ENCODE measurements around the gene C5.

DNA sequence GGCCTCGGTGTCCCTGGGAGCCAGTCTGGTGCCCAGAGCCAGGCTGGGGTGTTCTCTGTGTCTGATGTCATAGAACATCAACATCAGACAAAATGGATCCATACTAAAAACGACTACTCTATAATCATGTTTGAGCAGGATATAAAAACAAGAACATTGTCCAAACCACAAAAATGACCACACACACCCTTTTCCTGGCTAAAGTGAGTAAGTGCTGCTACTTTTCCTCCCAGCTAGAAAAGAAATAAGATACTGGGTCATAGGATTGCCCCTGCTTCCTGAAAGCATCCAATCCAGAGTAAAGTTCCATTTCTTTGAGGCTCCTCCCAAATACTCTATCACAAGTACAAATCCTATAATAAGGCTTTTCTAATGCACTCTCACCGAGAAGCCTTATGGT, 103.8 kb downstream of the C5 start:
- TF ChIP-seq, protein P1, sequence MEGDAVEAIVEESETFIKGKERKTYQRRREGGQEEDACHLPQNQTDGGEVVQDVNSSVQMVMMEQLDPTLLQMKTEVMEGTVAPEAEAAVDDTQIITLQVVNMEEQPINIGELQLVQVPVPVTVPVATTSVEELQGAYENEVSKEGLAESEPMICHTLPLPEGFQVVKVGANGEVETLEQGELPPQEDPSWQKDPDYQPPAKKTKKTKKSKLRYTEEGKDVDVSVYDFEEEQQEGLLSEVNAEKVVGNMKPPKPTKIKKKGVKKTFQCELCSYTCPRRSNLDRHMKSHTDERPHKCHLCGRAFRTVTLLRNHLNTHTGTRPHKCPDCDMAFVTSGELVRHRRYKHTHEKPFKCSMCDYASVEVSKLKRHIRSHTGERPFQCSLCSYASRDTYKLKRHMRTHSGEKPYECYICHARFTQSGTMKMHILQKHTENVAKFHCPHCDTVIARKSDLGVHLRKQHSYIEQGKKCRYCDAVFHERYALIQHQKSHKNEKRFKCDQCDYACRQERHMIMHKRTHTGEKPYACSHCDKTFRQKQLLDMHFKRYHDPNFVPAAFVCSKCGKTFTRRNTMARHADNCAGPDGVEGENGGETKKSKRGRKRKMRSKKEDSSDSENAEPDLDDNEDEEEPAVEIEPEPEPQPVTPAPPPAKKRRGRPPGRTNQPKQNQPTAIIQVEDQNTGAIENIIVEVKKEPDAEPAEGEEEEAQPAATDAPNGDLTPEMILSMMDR (conservative IDR thresholded peaks at IDR 0.05; ENCODE audit: low read length): no peak
- no peak for TF ChIP-seq EZH2phosphoT487 (IDR thresholded peaks at IDR 0.05; ENCODE audit: borderline replicate concordance)

Measured in Loucy (cell line).